HepG2 (cell line): ENCODE measurements around the gene OR52E8. TPM values are rescaled to one million over a fixed set of nuclear protein-coding genes. Genes with fewer than 3 reads are reported as not detected.

Source experiments
- ATAC-seq: fragments of 200-7000 bp; cut with Tn5 transposase; 3 replicates; pipeline ENCODE4 v1.9.1; 2020; ENCODE audit warnings: mild to moderate bottlenecking, moderate library complexity
- BruUV-seq: library from RNA; stranded (reverse); fragments of 400-500 nt; replicated peaks from 2 replicates; lab custom pipeline; 2021; lab: Mats Ljungman, UMichigan
- CTCF ChIA-PET: fragments of 300-600 bp; formaldehyde crosslinking; extraction: SDS; loops from one replicate; lab custom pipeline; 2021; ENCODE audit warnings: low total read pairs, inconsistent platforms, low intra/inter-chr PET ratio; lab: Yijun Ruan, JAX
- POLR2A ChIA-PET: fragments of 350-600 bp; sonication (Branson Sonifier 250); formaldehyde crosslinking; loops from one replicate; lab custom pipeline; 2020; ENCODE audit warnings: antibody characterized with exemption, inconsistent platforms; lab: Yijun Ruan, JAX
- DNase-seq: peaks from one replicate; pipeline ENCODE4 v3.0.0-alpha.2; 2015; ENCODE audit warnings: low spot score
- FAIRE-seq: peaks from 3 replicates; lab custom pipeline; 2011; peaks lifted over from hg19 to GRCh38; lab: Jason Lieb, UNC
- H2AFZ ChIP-seq: one replicate; pipeline ENCODE4 v1.6.1; 2011; ENCODE audit warnings: low read length, inconsistent platforms
- H3K27ac ChIP-seq: fragments of 300-600 bp; 3 replicates; pipeline ENCODE4 v1.8.0; 2011; ENCODE audit warnings: mixed run types, mild to moderate bottlenecking, mixed read lengths, low read length, inconsistent platforms; ENCODE audit not compliant: insufficient read depth; ENCODE audit errors: extremely low read length
- H3K27me3 ChIP-seq, 2 experiments: fragments of 200-600 bp in 1 of 2; 2 replicates in 1 of 2; 3 replicates in 1 of 2; pipeline versions ENCODE4 v1.6.0 to v1.8.0; 2011; ENCODE audit warnings: low read length in 2 of 2, mild to moderate bottlenecking in 2 of 2, moderate library complexity in 2 of 2, inconsistent platforms in 1 of 2; ENCODE audit not compliant: insufficient read depth in 2 of 2, control insufficient read depth in 1 of 2
- H3K36me3 ChIP-seq, 2 experiments: fragments of 200-600 bp in 1 of 2; replicated peaks in 1 of 2; 2 replicates in 1 of 2; 3 replicates in 1 of 2; pipeline versions ENCODE4 v1.5.1 to v1.8.0; 2011; ENCODE audit warnings: low read length in 2 of 2, inconsistent platforms in 1 of 2; ENCODE audit not compliant: insufficient read depth in 2 of 2, control insufficient read depth in 1 of 2
- H3K4me1 ChIP-seq: 2 replicates; pipeline ENCODE4 v1.5.1; 2012; ENCODE audit warnings: low read length, inconsistent platforms; ENCODE audit not compliant: insufficient read depth
- H3K4me2 ChIP-seq: 2 replicates; pipeline ENCODE4 v1.6.0; 2011; ENCODE audit warnings: low read depth, low read length, inconsistent platforms
- H3K4me3 ChIP-seq, 3 experiments: fragments of 200-600 bp in 1 of 3; sonication (generic), shearing (Covaris generic) in 1 of 3; replicated peaks in 1 of 3; 2 replicates each; pipeline ENCODE4 v1.5.1; 2011 to 2016; ENCODE audit warnings: low read length in 3 of 3, inconsistent platforms in 2 of 3, low read depth in 2 of 3, mild to moderate bottlenecking in 2 of 3, control low read depth in 1 of 3, mixed read lengths in 1 of 3; ENCODE audit not compliant: insufficient read depth in 1 of 3
- H3K79me2 ChIP-seq: one replicate; pipeline ENCODE4 v1.6.1; 2011; ENCODE audit warnings: low read length, inconsistent platforms; ENCODE audit not compliant: insufficient read depth
- H3K9ac ChIP-seq: 2 replicates; pipeline ENCODE4 v1.6.0; 2011; ENCODE audit warnings: mild to moderate bottlenecking, low read depth, low read length, inconsistent platforms; ENCODE audit not compliant: insufficient read depth
- H3K9me3 ChIP-seq: 2 replicates; pipeline ENCODE4 v1.5.1; 2012; ENCODE audit warnings: mild to moderate bottlenecking, low read length
- H4K20me1 ChIP-seq: 2 replicates; pipeline ENCODE4 v1.6.0; 2011; ENCODE audit warnings: inconsistent platforms, mild to moderate bottlenecking, low read length, moderate library complexity; ENCODE audit not compliant: insufficient read depth
- ARID2 ChIP-seq: sonication (generic); formaldehyde crosslinking; IDR thresholded peaks from 2 replicates; pipeline ENCODE4 v1.8.1; 2022; ENCODE audit warnings: mild to moderate bottlenecking, missing genetic modification reagents, borderline replicate concordance
- CAMTA2 ChIP-seq: sonication (generic); formaldehyde crosslinking; IDR thresholded peaks from 2 replicates; pipeline ENCODE4 v1.4.0; 2020; ENCODE audit warnings: mild to moderate bottlenecking, missing genetic modification reagents, borderline replicate concordance
- DRAP1 ChIP-seq: IDR thresholded peaks from 2 replicates; pipeline ENCODE4 v1.6.1; 2016; ENCODE audit warnings: missing genetic modification reagents, missing compliant biosample characterization
- MAX ChIP-seq: IDR thresholded peaks from 2 replicates; pipeline ENCODE4 v1.6.1; 2012; ENCODE audit warnings: inconsistent platforms
- NR1H2 ChIP-seq: sonication (generic); formaldehyde crosslinking; IDR thresholded peaks from 2 replicates; pipeline ENCODE4 v1.8.1; 2022; ENCODE audit warnings: low read depth, missing genetic modification reagents, borderline replicate concordance
- SIX4 ChIP-seq: sonication (generic); formaldehyde crosslinking; IDR thresholded peaks from 2 replicates; pipeline ENCODE4 v1.4.0; 2020; ENCODE audit warnings: missing genetic modification reagents
- ZNF124 ChIP-seq: sonication (generic); formaldehyde crosslinking; IDR thresholded peaks from 2 replicates; pipeline ENCODE4 v1.4.0; 2020; ENCODE audit warnings: missing genetic modification reagents
- ZNF446 ChIP-seq: sonication (generic); formaldehyde crosslinking; IDR thresholded peaks from 2 replicates; pipeline ENCODE4 v1.5.0; 2020; ENCODE audit warnings: mild to moderate bottlenecking, missing genetic modification reagents
- WGBS: methylation state at CpG from one replicate; pipeline ENCODE4 v1.1.6; 2017; ENCODE audit warnings: low lambda C conversion rate; 5-methylcytosine and 5-hydroxymethylcytosine counted together
- in situ Hi-C: cut with HindIII; loops from 2 replicates; pipeline ENCODE4 v1.10.0; 2017; ENCODE audit warnings: low pct_unique_long_range_greater_than_20kb; ENCODE audit not compliant: extremely low pct_ligation_motif_present
- intact Hi-C: fragments of 100-400 bp; cut with micrococcal nuclease; formaldehyde crosslinking; loops from one replicate; pipeline ENCODE4 v1.10.0; 2022; ENCODE audit not compliant: unreplicated experiment
- polyA plus RNA-seq, 8 experiments: library from polyadenylated mRNA; depleted of rRNA in 3 of 8; stranded (reverse) in 7 of 8; unstranded in 1 of 8; fragments of >200 nt; fragmentation: Illumina TruSeq in 4 of 8; extraction: Trizol in 4 of 8; gene quantifications; 2 replicates each; pipeline versions ENCODE4 v1.2.1 to v1.2.3, GENCODE V29; 2011 to 2016; ENCODE audit warnings: low read depth in 4 of 8, missing spikeins in 1 of 8, mixed read lengths in 1 of 8; ENCODE audit not compliant: insufficient read depth in 1 of 8
- total RNA-seq, 5 experiments: library from RNA; depleted of rRNA; stranded (reverse); fragments of >200 nt; fragmentation: Illumina TruSeq; extraction: Trizol; gene quantifications; 2 replicates each; pipeline ENCODE4 v1.2.3, GENCODE V29; 2016; ENCODE audit warnings: low read depth in 1 of 5
- TF ChIP-seq, protein P1 (sequence below): IDR thresholded peaks from 2 replicates; pipeline ENCODE4 v1.6.1; 2018; ENCODE audit warnings: missing genetic modification reagents
- TF ChIP-seq, protein P2 (sequence below): sonication (generic); formaldehyde crosslinking; IDR thresholded peaks from 2 replicates; pipeline ENCODE4 v1.4.0; 2020; ENCODE audit warnings: missing genetic modification reagents, borderline replicate concordance
- TF ChIP-seq, protein P3 (sequence below): sonication (generic); formaldehyde crosslinking; IDR thresholded peaks from 2 replicates; pipeline ENCODE4 v1.9.0; 2021; ENCODE audit warnings: missing genetic modification reagents, borderline replicate concordance
- TF ChIP-seq, protein P4 (sequence below): fragments of 450-650 bp; IDR thresholded peaks from 2 replicates; pipeline ENCODE4 v1.6.1; 2017

The OR52E8 gene
- total and polyA plus RNA-seq, 2 of the 13 experiments (the other 11 are each of a cell fraction or from before 2014, with no cell fraction given) = not detected

DNA sequence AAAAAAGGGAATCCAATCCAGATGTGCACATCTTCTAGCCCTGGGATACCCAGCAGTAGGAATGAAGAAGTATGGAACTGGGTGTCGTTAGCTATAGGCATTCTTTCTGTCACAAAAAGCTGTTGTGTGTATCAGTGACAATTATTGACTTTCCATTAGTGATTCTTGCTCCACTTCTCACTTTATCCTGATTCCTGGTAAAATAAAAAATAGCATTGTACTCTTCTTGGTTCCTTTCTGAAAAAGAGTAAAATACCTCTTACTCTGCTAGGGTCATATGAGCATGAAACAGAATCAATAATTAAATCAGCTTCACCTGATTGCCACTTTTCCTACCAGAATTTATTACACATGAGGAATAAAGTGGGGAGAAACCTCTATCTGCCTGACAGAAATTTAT is 15.7 kb downstream of the OR52E8 start, which contains the start of gene OR52E6:
Gene OR52E6 (minus strand): TSS at position 101 of the 400 bp plus-strand sequence. CDS start 0 bp downstream, at position 101.
- Histone ChIP-seq H3K4me3 (no peak within 1 kb of the TSS), H4K20me1 (no peaks in the 10 kb centered on the region), H3K36me3 (no peaks in the 10 kb centered on the region), H3K79me2 (no peaks in the 10 kb centered on the region), H2AFZ (no peak within 1 kb of the TSS), H3K4me2 (no peak within 1 kb of the TSS), H3K27me3 (no peaks in the 10 kb centered on the region), H3K9ac (no peak within 1 kb of the TSS), H3K9me3 (no peaks in the 10 kb centered on the region), H3K27ac (no peak within 1 kb of the TSS), H3K4me1 (no peaks in the 10 kb centered on the region)
- FAIRE-seq (no peak), DNase-seq (no peak), ATAC-seq (no peak)
- ChIA-PET CTCF (no interaction called here), POLR2A (no interaction called here)
- BruUV-seq = no TSS peak
- intact Hi-C loops = no loop called here
- in situ Hi-C loops = no loop called here
- 0% methylated on average over 1 of the region's 1 CpG for WGBS
- TF ChIP-seq ARID2 (CRISPR knock-in tag) (no peak), NR1H2 (CRISPR knock-in tag) (no peak), MAX (no peak), CAMTA2 (CRISPR knock-in tag) (no peak), ZNF124 (no peak), DRAP1 (no peak), SIX4 (CRISPR knock-in tag) (no peak), ZNF446 (no peak)
- TF ChIP-seq, protein P1, sequence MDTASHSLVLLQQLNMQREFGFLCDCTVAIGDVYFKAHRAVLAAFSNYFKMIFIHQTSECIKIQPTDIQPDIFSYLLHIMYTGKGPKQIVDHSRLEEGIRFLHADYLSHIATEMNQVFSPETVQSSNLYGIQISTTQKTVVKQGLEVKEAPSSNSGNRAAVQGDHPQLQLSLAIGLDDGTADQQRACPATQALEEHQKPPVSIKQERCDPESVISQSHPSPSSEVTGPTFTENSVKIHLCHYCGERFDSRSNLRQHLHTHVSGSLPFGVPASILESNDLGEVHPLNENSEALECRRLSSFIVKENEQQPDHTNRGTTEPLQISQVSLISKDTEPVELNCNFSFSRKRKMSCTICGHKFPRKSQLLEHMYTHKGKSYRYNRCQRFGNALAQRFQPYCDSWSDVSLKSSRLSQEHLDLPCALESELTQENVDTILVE (CRISPR knock-in tag) = no peak
- TF ChIP-seq, protein P2, sequence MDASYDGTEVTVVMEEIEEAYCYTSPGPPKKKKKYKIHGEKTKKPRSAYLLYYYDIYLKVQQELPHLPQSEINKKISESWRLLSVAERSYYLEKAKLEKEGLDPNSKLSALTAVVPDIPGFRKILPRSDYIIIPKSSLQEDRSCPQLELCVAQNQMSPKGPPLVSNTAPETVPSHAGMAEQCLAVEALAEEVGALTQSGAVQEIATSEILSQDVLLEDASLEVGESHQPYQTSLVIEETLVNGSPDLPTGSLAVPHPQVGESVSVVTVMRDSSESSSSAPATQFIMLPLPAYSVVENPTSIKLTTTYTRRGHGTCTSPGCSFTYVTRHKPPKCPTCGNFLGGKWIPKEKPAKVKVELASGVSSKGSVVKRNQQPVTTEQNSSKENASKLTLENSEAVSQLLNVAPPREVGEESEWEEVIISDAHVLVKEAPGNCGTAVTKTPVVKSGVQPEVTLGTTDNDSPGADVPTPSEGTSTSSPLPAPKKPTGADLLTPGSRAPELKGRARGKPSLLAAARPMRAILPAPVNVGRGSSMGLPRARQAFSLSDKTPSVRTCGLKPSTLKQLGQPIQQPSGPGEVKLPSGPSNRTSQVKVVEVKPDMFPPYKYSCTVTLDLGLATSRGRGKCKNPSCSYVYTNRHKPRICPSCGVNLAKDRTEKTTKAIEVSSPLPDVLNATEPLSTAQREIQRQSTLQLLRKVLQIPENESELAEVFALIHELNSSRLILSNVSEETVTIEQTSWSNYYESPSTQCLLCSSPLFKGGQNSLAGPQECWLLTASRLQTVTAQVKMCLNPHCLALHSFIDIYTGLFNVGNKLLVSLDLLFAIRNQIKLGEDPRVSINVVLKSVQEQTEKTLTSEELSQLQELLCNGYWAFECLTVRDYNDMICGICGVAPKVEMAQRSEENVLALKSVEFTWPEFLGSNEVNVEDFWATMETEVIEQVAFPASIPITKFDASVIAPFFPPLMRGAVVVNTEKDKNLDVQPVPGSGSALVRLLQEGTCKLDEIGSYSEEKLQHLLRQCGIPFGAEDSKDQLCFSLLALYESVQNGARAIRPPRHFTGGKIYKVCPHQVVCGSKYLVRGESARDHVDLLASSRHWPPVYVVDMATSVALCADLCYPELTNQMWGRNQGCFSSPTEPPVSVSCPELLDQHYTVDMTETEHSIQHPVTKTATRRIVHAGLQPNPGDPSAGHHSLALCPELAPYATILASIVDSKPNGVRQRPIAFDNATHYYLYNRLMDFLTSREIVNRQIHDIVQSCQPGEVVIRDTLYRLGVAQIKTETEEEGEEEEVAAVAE (CRISPR knock-in tag) = no peak
- TF ChIP-seq, protein P3, sequence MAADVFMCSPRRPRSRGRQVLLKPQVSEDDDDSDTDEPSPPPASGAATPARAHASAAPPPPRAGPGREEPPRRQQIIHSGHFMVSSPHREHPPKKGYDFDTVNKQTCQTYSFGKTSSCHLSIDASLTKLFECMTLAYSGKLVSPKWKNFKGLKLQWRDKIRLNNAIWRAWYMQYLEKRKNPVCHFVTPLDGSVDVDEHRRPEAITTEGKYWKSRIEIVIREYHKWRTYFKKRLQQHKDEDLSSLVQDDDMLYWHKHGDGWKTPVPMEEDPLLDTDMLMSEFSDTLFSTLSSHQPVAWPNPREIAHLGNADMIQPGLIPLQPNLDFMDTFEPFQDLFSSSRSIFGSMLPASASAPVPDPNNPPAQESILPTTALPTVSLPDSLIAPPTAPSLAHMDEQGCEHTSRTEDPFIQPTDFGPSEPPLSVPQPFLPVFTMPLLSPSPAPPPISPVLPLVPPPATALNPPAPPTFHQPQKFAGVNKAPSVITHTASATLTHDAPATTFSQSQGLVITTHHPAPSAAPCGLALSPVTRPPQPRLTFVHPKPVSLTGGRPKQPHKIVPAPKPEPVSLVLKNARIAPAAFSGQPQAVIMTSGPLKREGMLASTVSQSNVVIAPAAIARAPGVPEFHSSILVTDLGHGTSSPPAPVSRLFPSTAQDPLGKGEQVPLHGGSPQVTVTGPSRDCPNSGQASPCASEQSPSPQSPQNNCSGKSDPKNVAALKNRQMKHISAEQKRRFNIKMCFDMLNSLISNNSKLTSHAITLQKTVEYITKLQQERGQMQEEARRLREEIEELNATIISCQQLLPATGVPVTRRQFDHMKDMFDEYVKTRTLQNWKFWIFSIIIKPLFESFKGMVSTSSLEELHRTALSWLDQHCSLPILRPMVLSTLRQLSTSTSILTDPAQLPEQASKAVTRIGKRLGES (CRISPR knock-in tag) = no peak
- TF ChIP-seq, protein P4, sequence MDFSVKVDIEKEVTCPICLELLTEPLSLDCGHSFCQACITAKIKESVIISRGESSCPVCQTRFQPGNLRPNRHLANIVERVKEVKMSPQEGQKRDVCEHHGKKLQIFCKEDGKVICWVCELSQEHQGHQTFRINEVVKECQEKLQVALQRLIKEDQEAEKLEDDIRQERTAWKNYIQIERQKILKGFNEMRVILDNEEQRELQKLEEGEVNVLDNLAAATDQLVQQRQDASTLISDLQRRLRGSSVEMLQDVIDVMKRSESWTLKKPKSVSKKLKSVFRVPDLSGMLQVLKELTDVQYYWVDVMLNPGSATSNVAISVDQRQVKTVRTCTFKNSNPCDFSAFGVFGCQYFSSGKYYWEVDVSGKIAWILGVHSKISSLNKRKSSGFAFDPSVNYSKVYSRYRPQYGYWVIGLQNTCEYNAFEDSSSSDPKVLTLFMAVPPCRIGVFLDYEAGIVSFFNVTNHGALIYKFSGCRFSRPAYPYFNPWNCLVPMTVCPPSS = no peak
